Activated naive CD4-positive, alpha-beta T cell treated with anti-CD3 and anti-CD28 coated beads, Interleukin-2, amount 10 ng/mL, durations not matched to agents 7 days and 5 days (primary cell): ENCODE data around the gene RIN1.

Experiments used
- CTCF ChIA-PET: fragments of 350-600 bp; sonication (Branson Sonifier 250); formaldehyde crosslinking; loops from one replicate; lab custom pipeline; 2021; ENCODE audit warnings: antibody characterized with exemption; lab: Charles Lee
- DNase-seq: peaks from one replicate; pipeline ENCODE4 v3.0.0-alpha.2; 2020
- H3K27ac Mint-ChIP-seq: one replicate; pipeline ENCODE4 v1.8.0; 2021; ENCODE audit warnings: mild to moderate bottlenecking, moderate library complexity, mixed read lengths
- H3K27me3 Mint-ChIP-seq: one replicate; pipeline ENCODE4 v1.8.0; 2021; ENCODE audit warnings: mild to moderate bottlenecking, mixed read lengths
- H3K36me3 Mint-ChIP-seq: one replicate; pipeline ENCODE4 v1.8.0; 2021; ENCODE audit warnings: mixed read lengths
- H3K4me1 Mint-ChIP-seq: one replicate; pipeline ENCODE4 v1.8.0; 2021; ENCODE audit warnings: mixed read lengths
- H3K4me3 Mint-ChIP-seq: one replicate; pipeline ENCODE4 v1.8.0; 2021; ENCODE audit warnings: mild to moderate bottlenecking, moderate library complexity, mixed read lengths
- H3K9me3 Mint-ChIP-seq: one replicate; pipeline ENCODE4 v1.8.0; 2021; ENCODE audit warnings: mixed read lengths

Gene RIN1

DNA sequence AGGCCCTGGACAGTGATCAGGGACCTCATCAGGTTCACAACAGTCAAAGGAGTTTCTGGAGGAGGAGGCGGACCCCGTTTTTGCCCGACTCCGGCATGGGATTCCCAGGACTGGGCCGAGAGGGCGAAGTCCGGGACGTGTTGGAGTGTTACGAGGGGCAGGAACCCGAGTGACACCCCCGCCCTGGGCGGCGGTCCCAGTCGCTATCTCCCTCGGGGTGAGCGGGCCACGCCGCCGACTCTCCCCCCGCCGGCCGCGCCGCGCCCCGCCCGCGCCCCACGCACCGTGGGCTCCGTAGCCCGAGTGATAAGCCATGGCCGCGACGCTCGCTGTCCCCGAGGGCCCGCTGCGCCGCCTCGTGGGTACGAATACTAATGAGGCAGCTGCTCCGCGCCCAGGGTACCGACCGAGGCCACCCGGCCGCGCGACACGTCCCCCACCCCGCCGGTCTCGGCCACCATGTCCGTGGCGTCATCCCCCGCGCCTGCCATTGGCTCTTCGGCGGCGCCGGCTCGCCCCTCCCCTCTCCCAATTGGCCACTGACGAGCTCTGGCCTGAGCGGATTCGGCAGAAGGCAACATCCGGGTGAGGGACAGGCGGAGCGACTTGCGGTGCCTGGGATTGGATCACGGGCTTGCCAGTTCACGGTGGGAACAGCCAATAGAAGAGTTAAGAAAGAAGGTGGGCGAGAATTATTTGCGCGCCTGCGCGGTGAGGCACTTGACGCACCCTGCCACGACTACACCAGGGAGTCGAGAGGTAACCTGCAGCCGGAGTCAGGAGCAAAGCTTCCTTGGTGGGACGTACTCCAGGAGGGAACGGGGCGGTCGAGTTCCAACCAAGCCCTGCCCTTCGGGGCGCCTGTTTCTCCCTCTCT lies 47.3 kb downstream of the RIN1 start, which contains the start of gene YIF1A:
Gene YIF1A, minus strand, starts transcription at position 473 of the 877 bp plus-strand sequence. Its CDS starts 158 bp downstream, at position 315.
- H3K4me1 Mint-ChIP-seq, result peaks cover 48% of the 10 kb centered on the region
- CTCF ChIA-PET, result interaction anchor here (0.8 to 2.2 kb wide), 8 partner anchors 23 to 141 kb away, joined by 3 to 7 read pairs (median 4); no protein-coding TSS in a partner anchor

DNA sequence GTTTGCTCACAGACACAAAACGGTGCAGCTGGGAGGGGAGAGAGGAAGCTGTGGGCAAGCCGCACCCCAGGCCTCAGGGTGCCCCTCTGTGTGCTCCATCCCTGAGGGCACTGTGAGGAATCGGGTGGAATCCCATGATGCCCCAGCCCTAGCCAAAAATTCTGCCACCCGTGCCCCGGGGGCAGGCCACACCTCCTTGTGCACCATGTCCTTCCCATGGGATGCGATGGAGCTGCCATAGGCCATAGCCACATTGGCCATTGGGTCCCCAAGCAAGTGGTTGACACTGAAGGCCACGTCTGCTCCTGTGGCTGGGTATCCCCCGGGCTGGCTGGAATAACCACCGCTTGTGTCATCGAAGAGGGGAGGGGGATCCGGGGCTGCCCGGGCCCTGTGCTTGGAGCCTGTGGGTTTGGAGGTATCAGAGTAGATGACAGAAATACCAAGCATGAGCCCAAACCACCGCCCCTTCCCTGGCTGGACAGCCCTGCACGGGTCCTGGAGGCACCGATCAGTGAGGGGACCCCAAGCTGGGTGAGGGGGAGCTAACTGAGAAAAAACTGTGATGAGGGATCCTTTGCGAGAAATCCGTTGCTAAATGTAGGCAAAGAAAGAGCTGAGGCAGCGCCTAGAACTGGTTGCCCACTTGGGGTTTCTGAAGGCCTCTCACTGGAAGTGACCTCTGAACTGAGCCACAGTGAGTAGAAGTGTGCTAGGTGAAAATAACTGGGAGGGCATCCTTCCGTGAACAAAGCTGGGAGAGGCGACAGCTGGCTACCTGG lies 48.2 kb downstream of the RIN1 start:
- H3K36me3 Mint-ChIP-seq, result peaks cover 2% of the 10 kb centered on the region
- DNase-seq, result no peak
- peak overlapping the region; percentile 85 for H3K27ac Mint-ChIP-seq
- peak overlapping the region; percentile 74 for H3K4me3 Mint-ChIP-seq
- CTCF ChIA-PET, result interaction anchor here (0.8 to 2.2 kb wide), 5 partner anchors 29 to 98 kb away, joined by 3 to 7 read pairs (median 4); no protein-coding TSS in a partner anchor
- no peaks in the 10 kb centered on the region for H3K9me3 Mint-ChIP-seq
- H3K27me3 Mint-ChIP-seq, result peaks cover 38% of the 10 kb centered on the region
- peaks cover 51% of the 10 kb centered on the region for H3K4me1 Mint-ChIP-seq

More for the DNA sequence above, 47.3 kb downstream of the RIN1 start, which contains the start of gene YIF1A:
- DNase-seq, result peak; percentile 99
- Mint-ChIP-seq H3K27me3 (peaks cover 46% of the 10 kb centered on the region), H3K27ac (peak within 1 kb of the TSS; percentile 95), H3K36me3 (peaks cover 2% of the 10 kb centered on the region), H3K4me3 (peak within 1 kb of the TSS; percentile 74), H3K9me3 (no peaks in the 10 kb centered on the region)

DNA sequence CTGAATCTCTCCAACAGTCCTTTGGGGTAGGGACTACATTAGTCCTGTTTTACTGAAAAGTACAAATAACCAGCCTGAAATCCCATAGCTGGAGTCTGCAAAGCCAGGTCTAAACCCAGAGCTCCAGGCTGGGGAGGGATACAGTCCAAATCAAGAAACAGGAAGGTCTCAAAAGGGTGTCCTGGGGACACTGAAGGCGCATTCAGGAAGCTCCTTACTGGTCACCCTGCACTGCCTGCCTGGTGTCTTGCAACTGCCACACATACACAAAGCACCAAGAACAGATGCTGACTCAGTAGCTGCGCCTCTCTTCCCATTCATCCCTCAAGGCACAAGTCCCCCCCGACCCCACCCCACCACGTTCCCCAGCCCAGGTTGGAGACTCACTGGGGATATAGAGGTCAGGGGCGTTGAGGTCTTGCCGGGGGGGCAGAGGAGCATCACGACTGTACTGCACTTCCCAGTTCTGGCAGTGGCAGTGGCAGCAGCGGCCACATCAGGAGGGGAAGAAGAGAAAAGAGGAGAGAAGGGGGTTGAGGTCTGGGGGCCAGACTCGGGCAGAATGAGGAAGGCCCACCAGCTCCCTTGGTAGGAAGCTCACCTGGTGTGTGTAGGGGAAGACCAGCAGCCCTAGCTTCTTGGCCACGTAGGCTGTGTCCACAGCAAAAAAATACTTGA lies 48.9 kb downstream of the RIN1 start:
- H3K27me3 Mint-ChIP-seq, result peaks cover 33% of the 10 kb centered on the region
- peaks cover 2% of the 10 kb centered on the region for H3K36me3 Mint-ChIP-seq
- peak overlapping the region; percentile 61 for H3K4me3 Mint-ChIP-seq
- peaks cover 54% of the 10 kb centered on the region for H3K4me1 Mint-ChIP-seq
- H3K27ac Mint-ChIP-seq, result no peak overlapping the region
- no peaks in the 10 kb centered on the region for H3K9me3 Mint-ChIP-seq
- CTCF ChIA-PET, result interaction anchor here (1.0 kb wide), 1 partner anchor 64 kb away, joined by 4 read pairs; no protein-coding TSS in a partner anchor
- no peak for DNase-seq

DNA sequence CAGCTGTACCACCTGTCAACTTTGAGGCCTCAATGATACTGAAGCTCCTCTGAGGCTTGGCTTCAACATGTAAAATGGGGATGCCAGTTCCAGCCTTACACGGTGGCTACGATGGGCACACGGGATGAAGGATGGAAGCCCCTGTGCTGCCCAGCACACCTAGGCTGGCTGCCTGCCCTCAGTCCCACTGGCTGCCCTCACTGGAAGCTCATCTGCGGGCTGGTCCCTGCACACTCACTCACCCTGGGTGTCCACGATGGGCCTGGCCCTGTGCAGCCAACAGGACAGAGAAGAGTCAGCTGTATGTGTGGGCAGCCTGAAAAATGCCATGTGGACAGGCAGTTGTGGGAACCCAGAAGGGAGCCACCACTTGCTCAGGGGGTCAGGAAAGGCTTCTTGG lies 49.5 kb downstream of the RIN1 start:
- no peak for DNase-seq
- Mint-ChIP-seq H3K9me3 (no peaks in the 10 kb centered on the region), H3K4me1 (peaks cover 60% of the 10 kb centered on the region), H3K4me3 (peak overlapping the region; percentile 61), H3K27me3 (peaks cover 37% of the 10 kb centered on the region), H3K27ac (no peak overlapping the region), H3K36me3 (peaks cover 2% of the 10 kb centered on the region)
- CTCF ChIA-PET, result interaction anchor here (0.7 to 1.4 kb wide), 3 partner anchors 25 to 65 kb away, joined by 3 to 4 read pairs (median 3); no protein-coding TSS in a partner anchor

DNA sequence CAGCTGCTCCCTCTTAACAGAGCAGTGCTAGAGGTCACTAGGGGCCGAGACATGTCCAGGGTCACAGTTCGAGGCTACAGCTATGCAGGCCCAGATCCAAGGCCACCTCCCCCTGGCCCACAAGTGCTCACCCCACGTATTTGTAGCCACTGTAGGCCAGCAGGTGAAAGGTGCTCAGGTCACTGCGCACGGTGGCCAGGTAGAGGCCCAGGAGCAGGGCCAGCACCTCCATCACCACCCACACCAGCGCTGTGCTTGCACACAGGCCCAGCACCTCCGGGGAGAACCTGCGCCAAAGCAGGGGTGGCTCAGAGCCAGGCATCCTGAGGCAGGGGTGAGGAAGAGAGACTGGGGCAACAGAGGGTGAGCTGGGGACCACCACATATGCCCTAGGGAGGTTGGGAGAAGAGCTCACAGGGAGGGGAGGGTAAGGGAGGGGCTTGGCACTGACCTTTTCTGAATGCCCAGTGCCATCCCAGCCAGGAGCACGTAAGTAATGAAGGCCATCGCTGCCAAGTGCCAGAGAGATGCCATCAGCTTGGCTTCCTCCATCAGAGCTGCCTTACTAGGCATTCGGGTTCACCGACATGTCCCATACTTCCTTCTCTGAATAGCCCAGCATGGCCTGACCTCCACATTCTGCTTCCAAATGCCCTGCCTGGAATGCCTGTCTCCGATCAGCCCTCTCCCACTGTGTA lies 50.8 kb downstream of the RIN1 start:
- Mint-ChIP-seq H3K4me1 (peaks cover 58% of the 10 kb centered on the region), H3K4me3 (no peak overlapping the region), H3K36me3 (peaks cover 2% of the 10 kb centered on the region), H3K27me3 (peaks cover 32% of the 10 kb centered on the region), H3K9me3 (no peaks in the 10 kb centered on the region), H3K27ac (no peak overlapping the region)
- CTCF ChIA-PET, result interaction anchor here (1.4 kb wide), 2 partner anchors 15 to 63 kb away, joined by 3 read pairs; no protein-coding TSS in a partner anchor
- no peak for DNase-seq

DNA sequence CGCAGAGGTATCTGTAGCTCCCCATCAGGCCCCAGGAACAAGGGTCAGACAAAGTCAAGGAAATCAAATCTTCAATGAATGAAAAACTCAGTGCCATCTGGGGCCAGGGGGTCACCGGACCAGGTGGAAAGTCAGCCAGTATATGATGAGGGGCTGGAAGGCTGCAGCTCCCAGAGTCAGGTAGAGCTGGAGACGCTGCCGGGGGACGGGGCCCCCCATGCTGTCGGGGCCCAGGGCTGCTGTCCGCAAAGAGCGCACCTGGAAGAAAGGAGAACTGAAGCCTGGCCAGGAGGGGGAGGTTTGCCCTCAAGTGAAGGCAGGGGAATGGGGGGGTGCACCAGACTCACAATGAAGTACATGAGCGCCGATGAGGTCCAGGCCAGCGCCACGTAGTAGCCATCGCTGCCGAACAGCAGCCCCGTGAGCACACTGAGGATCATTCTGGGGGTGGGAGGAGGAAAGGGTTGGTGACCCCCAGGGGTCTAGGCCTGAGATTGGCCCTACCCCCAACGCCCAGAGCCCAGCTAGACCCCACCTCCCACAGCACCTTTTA lies 51.6 kb downstream of the RIN1 start:
- Mint-ChIP-seq H3K36me3 (peaks cover 2% of the 10 kb centered on the region), H3K9me3 (no peaks in the 10 kb centered on the region), H3K4me3 (no peak overlapping the region), H3K4me1 (peaks cover 52% of the 10 kb centered on the region), H3K27me3 (peaks cover 31% of the 10 kb centered on the region), H3K27ac (no peak overlapping the region)
- CTCF ChIA-PET, result interaction anchor here (1.1 to 2.6 kb wide), 3 partner anchors 16 to 63 kb away, joined by 3 to 15 read pairs (median 3); no protein-coding TSS in a partner anchor
- DNase-seq, result no peak

DNA sequence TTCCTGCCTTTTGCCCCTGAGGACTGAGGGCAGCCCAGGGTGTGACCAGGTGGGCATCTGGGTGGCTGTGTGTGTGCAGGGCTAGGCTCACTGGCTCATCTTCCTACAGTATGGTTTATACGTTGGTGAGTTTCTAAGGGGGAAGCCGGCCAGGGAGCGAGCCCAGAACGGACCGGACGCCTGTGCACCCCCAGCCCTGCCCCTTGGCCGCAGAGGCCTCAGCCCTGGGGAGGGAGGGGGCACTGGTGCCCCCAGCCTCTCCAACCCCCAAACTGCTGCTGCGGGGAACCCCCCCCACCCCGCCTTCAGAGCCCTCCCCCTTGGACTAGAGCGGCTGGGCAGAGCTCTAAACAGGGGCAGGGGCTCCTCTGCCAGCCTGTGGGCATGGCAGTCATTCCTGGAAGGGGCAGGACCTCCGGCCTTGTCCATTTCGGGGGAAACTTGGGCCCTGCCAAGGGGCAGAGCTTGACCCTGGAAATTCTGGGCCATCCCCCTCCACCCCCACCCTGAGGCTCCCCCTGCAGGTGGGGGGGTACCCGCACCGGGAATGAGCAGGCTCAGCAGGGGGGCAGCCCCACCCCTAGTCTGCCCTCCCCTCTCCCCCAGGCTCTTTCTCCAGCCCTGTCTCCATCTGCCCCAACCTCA lies 52.7 kb downstream of the RIN1 start:
- no peak for DNase-seq

DNA sequence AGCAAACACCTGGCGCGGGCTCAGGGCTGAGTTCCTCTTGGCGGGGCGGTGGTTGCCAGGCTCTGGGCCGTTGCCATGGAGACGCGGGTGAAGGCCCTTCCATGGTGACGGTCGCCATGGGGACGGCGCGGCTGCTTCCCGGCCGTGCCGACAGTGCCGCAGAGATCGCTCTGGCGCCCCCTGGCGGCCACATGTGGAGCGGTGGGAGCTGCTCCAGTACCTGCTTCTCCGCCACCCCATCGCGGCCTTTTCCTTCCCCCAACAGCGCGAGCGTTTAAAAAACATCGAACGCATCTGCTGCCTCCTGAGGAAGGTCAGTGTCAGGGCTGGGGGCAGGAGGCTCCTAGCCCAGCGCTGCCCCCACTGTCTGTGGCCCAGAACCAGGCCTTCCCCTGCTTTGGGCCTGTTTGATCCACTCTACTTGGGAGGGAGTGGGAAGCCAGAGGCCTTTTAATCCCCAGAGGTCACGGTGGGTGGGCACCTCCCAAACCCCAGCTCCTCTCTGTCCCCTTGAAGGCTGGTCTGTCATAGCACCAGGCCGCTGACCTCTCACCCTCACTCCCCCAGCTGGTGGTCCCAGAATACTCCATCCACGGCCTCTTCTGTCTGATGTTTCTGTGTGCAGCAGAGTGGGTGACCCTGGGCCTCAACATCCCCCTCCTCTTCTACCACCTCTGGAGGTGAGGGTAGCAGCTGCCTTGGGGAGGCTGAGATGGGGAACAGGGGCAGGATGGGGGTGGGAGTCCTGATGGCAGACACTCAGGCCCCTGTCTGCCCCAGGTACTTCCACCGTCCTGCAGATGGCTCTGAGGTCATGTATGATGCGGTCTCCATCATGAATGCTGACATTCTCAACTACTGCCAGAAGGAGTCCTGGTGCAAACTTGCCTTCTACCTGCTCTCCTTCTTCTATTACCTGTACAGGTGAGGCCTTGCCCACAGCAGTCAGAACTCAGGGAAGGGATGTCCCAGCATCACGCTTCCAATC lies 53.5 kb downstream of the RIN1 start:
- no peaks in the 10 kb centered on the region for H3K9me3 Mint-ChIP-seq
- peaks cover 49% of the 10 kb centered on the region for H3K4me1 Mint-ChIP-seq
- H3K27ac Mint-ChIP-seq, result peak overlapping the region; percentile 58
- peaks cover 2% of the 10 kb centered on the region for H3K36me3 Mint-ChIP-seq
- CTCF ChIA-PET, result interaction anchor here (0.9 to 2.6 kb wide), 10 partner anchors 8 to 202 kb away, joined by 3 to 15 read pairs (median 4); partner anchors contain the start of gene TMEM151A
- peak; percentile 100 for DNase-seq
- peak overlapping the region; percentile 18 for H3K4me3 Mint-ChIP-seq
- H3K27me3 Mint-ChIP-seq, result peaks cover 36% of the 10 kb centered on the region

More for the DNA sequence above, 52.7 kb downstream of the RIN1 start:
- peaks cover 34% of the 10 kb centered on the region for H3K27me3 Mint-ChIP-seq
- no peak overlapping the region for H3K4me3 Mint-ChIP-seq
- no peak overlapping the region for H3K27ac Mint-ChIP-seq
- H3K4me1 Mint-ChIP-seq, result peaks cover 55% of the 10 kb centered on the region
- CTCF ChIA-PET, result interaction anchor here (1.1 to 2.6 kb wide), 4 partner anchors 17 to 62 kb away, joined by 3 to 15 read pairs (median 4); no protein-coding TSS in a partner anchor
- H3K9me3 Mint-ChIP-seq, result no peaks in the 10 kb centered on the region
- peaks cover 2% of the 10 kb centered on the region for H3K36me3 Mint-ChIP-seq
